HAP-1 (cell line): ENCODE measurements around the gene TMEM139.

Experiments used
- DNase-seq, 2 experiments: peaks; one replicate each; pipeline ENCODE4 v3.0.0-alpha.2; 2016 to 2020; ENCODE audit warnings: low spot score in 2 of 2
- H3K27me3 ChIP-seq: fragments of 250-450 bp; sonication (Bioruptor Pico); 2 replicates; pipeline ENCODE4 v1.5.1; 2020; ENCODE audit warnings: low read depth, mild to moderate bottlenecking, moderate library complexity
- H3K36me3 ChIP-seq: fragments of 250-450 bp; sonication (Bioruptor Pico); replicated peaks from 2 replicates; pipeline ENCODE4 v1.5.1; 2020; ENCODE audit warnings: mild to moderate bottlenecking
- H3K4me1 ChIP-seq: fragments of 250-450 bp; sonication (Bioruptor Pico); 2 replicates; pipeline ENCODE4 v1.5.1; 2020; ENCODE audit warnings: mild to moderate bottlenecking
- H3K4me3 ChIP-seq: fragments of 250-450 bp; sonication (Bioruptor Pico); 2 replicates; pipeline ENCODE4 v1.5.1; 2020; ENCODE audit warnings: mild to moderate bottlenecking, moderate library complexity
- H3K9me3 ChIP-seq: fragments of 250-450 bp; sonication (Bioruptor Pico); 2 replicates; pipeline ENCODE4 v1.5.1; 2020; ENCODE audit warnings: mild to moderate bottlenecking, moderate library complexity
- in situ Hi-C: fragments of 300-500 bp; cut with MboI; formaldehyde crosslinking; loops from 3 replicates; pipeline ENCODE4 v1.14.3; 2020; ENCODE audit warnings: low sequenced_read_pairs, inconsistent platforms, mixed read lengths

TMEM139 gene

GRCh38 chr7:143329471-143330170, 44.9 kb downstream of the TMEM139 start:
- Histone ChIP-seq H3K9me3 (no peaks in the 10 kb centered on the region), H3K36me3 (no peaks in the 10 kb centered on the region), H3K27me3 (0 out of 2 replicates have a peak, but pooled peaks cover 4% of the 10 kb centered on the region), H3K4me1 (no peaks in the 10 kb centered on the region), H3K4me3 (no peak overlapping the region)
- DNase-seq, result no peak
- in situ Hi-C loops, result no loop called here

DNA sequence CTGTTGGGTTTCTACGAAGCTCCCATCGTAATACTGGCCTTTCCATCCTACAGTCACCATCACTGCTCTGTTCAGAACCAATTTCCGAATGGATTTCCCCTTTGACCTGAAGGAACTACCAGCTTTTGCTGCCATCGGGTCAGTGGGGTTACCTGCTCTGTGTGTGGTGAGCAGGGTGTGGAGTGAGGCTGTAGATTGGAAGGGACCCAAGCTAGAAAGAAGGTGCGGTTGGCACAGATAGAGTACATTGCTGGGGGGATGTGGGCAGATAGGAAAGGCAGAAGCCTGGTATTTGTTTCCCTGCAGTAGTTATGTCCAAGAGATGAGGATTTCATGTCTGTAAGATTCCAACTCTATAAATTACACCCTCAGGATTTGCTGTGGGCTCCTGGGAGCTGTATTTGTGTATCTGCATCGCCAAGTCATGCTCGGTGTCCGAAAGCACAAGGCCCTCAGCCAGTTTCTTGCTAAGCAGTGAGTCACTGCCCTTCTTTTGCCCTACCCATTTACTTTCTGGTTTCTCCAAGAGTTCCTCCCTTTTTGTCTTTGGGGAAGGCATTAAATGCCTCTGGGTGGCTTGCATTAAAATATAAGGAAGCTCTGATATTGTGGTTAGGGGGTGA, 46.5 kb downstream of the TMEM139 start:
- H3K4me1 ChIP-seq, result no peaks in the 10 kb centered on the region
- no peak overlapping the region for H3K4me3 ChIP-seq
- peaks cover 6% of the 10 kb centered on the region; the same call in 1 of the 2 replicates for H3K27me3 ChIP-seq
- in situ Hi-C loops, result no loop called here
- DNase-seq, result no peak
- no peaks in the 10 kb centered on the region for H3K9me3 ChIP-seq
- no peaks in the 10 kb centered on the region for H3K36me3 ChIP-seq

DNA sequence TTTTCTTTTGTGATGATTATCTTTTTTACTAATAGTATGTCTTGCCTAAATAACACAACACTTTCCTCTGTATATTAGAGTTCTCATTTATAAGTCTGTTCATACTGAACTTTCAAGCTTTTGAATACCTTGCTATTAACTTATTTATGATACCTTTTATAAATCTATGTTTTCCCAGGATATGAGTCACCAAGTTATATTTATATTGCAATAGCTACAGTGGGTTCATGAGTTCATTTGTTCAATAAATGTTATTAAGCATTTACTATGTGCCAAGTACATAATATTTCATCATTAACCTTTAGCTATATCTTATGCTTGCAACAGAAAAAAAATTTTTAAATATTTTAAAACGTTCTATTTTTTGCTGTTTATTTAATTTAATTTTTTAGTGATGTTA, 49.5 kb downstream of the TMEM139 start:
- no peaks in the 10 kb centered on the region for H3K36me3 ChIP-seq
- H3K4me3 ChIP-seq, result no peak overlapping the region
- in situ Hi-C loops, result no loop called here
- peaks cover 11% of the 10 kb centered on the region; the same call in 1 of the 2 replicates for H3K27me3 ChIP-seq
- no peak for DNase-seq
- H3K4me1 ChIP-seq, result no peaks in the 10 kb centered on the region
- no peaks in the 10 kb centered on the region for H3K9me3 ChIP-seq

DNA sequence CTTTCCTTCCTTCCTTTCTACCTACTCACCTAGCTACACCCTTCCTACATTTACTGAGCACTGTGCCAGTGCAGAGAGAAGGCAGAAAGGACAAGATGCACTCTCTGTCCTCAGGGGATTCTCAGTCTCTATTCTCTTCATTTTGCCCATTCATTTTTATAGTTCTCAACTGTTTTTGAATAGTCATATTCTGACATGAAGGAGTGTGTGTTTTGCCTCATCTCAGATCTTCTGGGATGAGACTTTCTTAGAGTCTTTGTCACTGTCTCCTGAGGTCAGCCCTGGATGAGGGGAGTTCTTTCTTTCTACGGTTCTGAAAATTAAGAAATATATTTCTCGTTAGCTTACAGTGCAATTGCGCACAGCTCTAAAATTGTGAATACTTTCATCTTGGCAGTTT, 52.5 kb downstream of the TMEM139 start:
- no peak for DNase-seq
- Histone ChIP-seq H3K4me1 (no peaks in the 10 kb centered on the region), H3K36me3 (no peaks in the 10 kb centered on the region), H3K27me3 (peaks cover 11% of the 10 kb centered on the region; the same call in 1 of the 2 replicates), H3K4me3 (no peak overlapping the region), H3K9me3 (no peaks in the 10 kb centered on the region)
- in situ Hi-C loops, result no loop called here
